ENCODE measurements around the gene SP7.
"Not testable (repeated sequence)": the region's sequence is repeated elsewhere in the genome, so short reads cannot be mapped to it uniquely, and the experiment has no call there.

Gene SP7

DNA sequence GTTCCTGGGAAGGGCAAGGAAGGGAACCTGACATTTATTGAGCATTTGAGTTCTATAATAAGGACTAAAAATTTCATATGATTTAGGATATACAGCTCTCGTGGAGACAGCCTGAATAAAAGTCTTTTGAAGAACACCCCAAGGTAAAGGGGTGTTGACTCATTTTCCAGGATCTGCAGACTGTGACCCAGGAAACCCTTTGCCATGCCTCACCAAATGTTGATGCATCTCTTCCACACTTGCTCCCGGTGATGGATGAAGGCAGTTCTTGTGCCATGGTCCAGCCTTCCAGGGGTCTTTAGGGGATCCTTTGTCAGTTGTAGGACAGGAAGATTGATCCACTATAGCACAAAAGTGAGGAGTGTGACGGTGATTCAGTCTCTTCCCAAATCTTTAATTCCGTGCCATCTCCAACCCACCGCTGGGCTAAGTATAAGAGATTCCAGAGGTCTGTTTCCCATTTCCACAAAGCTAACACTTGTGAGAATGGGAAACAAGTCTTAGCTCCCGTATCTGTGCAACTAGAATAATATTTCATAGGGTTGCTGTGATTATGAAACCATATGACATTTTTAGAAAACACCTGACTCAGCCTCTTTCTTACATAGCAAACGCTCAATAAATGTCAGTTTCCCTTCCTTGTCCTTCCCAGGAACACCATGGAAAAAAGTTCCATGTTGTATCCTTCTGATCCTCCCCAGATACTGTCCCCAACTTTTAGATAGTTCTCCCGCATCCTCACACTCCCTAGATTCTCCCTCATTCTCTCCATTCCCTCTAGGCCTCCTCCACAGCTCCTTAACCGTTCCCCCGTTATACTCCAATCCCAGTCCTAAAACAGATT lies 15.6 kb downstream of the SP7 start:
- DNase-seq (ENCODE audit: low read depth): peak; percentile 30

DNA sequence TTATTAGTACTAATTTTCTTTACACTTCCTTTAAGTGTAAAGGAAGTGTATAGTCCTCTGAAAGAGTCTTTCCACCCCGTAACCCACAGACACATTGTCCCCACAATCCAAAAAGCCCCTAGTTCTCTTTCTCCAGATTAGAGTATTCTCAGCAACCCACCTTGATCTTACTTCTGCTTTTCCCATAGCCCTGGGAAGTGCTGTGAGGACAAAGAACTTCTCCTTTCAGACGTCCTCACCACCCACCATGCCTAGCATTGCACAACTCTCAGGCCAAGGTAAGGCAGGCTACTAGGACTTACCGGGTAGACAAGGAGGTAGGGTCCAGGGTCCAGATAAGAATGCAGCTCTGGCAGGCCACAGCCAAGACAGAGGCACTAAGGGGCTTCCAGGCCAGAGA lies 22.2 kb downstream of the SP7 start:
- DNase-seq (ENCODE audit: low read depth): no peak

DNA sequence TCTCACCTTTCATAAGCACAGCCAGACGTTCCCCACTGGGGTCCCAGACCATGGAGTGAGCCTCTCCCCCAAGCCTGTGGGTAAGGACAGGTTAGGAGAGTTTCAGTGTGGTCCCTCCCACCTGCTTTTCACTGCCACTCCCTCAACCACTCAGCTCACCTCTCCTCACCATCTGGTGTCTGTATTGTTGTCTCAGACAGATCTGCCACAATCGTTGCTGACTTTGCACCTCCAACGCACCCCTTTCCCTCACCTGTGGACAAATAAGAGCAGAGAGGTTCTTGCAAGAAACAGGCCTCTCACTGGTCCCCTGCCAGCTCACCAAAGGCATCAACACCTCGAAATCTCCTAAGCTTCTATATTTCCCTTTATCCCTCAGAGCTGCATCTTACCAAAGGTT lies 27.9 kb downstream of the SP7 start:
- DNase-seq (ENCODE audit: low read depth): no peak

DNA sequence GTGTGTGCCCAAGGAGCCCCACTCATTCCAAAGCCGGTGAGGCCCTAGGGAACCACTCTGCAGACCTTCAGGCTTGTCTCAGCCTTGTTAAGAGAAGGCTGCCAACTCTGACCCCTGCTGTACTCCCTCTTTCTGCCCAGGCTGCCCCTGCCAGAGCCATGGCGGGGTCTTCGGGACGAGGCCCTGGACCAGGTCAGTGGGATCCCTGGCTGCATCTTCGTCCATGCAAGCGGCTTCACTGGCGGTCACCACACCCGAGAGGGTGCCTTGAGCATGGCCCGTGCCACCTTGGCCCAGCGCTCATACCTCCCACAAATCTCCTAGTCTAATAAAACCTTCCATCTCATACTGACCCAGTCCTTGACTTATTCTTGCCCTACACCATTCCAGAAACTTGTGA lies 29.3 kb downstream of the SP7 start:
- DNase-seq (ENCODE audit: low read depth): no peak

DNA sequence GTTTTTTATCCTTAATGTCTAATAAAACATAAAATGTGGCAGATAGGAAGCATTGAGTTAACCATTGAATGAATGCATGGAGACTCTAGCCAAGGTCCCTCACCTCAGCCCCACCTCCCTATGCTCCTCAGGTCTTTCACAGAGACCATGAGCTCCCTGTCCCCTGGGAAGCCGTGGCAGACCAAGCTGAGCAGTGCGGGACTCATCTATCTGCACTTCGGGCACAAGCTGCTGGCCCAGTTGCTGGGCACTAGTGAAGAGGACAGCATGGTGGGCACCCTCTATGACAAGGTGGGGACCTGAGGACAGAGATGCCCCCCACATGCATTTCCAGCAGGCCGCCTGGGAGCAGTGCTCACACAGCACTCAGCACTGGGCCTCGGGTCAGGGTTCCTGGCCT lies 33.3 kb downstream of the SP7 start:
- DNase-seq (ENCODE audit: low read depth): no peak

DNA sequence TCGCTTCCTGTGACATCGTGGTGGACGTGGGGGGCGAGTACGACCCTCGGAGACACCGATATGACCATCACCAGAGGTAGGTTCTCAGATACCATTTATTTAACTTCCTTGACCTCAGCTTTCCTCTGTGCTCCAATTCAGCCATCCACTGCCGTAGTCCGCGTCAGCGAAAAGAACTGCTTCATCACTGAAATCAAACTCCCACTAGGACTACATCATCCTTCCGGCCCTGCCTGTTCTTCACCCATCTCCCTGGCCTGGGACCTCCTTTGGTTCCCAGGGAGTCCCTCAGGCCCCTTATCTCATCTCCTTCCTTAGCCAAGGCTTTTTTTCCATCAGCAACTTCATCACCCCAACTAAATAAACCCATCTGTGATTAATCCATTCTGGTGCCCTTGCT lies 36.0 kb downstream of the SP7 start:
- DNase-seq (ENCODE audit: low read depth): peak; percentile 71

DNA sequence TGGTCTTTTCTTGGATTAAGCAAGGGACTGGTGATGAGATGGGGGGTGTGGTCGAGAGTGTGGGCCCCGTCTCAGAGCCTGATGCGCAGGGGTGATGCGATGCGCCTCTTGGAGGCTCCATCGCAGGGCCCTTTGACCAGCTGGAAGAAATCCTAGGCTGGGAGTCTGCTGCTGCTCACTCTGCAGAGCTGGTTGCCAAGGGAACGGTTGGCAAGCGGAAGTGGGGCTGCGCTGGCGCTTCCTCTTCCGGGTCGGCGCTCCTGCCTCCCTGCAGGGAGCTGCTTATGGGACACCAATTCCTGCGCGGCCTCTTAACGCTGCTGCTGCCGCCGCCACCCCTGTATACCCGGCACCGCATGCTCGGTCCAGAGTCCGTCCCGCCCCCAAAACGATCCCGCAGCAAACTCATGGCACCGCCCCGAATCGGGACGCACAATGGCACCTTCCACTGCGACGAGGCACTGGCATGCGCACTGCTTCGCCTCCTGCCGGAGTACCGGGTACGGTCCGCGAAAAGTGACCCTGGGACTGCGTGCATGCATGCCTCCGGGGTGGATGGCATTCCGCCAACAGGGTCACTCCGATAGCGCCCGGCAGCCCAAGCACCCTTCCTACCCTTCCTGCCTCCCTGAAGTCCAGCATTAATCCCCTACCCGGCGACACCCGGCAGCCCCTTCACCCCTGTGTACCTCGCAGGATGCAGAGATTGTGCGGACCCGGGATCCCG lies 36.5 kb downstream of the SP7 start, which contains the start of gene MYG1:
Gene MYG1 (plus strand): TSS at position 242 of the 727 bp plus-strand sequence. CDS start 43 bp downstream, at position 285.
- DNase-seq (ENCODE audit: low read depth): peak; percentile 93

DNA sequence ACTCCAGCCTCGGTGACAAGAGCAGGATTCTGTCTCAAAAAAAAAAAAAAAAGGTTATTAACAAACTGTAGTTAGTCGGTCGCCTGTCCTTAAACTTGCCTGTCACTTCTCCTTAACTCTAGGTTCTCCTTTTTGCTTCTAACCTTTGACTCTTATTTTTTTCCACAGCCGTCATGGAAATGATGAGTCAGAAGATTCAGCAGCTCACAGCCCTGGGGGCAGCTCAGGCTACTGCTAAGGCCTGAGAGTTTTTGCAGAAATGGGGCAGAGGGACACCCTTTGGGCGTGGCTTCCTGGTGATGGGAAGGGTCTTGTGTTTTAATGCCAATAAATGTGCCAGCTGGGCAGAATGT lies 37.1 kb downstream of the SP7 start:
- DNase-seq (ENCODE audit: low read depth): peak; percentile 89

DNA sequence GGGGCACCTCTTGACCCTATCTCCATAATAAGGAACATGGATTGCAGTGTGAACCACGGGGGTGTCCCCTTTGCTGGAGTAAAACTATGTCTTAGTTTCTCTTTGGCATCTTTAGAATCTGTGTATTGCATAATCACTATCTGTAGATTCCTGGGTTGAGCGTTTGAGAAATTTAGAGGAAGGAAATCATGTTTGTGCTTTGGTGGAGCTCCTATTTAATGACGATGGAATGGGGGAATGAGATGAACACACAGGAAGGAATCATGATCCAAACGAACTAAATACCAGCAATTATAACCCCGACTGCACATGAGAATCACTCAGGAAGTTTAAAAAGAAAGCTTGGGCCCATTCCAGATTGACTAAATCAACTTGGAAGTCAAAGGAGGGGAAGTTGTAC lies 38.0 kb downstream of the SP7 start:
- DNase-seq (ENCODE audit: low read depth): peak; percentile 95

DNA sequence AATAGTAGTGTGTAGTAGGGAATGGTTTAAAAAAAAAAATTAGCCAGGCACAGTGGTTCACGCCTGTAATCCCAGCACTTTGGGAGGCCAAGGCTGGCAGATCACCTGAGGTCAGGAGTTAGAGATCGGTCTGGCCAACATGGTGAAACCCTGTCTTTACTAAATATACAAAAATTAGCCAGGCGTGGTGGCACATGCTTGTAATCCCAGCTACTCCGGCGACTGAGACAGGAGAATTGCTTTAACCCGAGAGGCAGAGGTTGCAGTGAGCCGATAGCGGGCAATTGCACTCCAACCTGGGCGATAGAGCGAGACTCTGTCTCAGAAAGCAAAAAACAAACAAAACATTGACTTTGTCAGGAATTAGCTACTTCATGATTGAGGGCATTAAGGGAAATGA lies 39.0 kb downstream of the SP7 start:
- not testable (repeated sequence) for DNase-seq (ENCODE audit: low read depth)

DNA sequence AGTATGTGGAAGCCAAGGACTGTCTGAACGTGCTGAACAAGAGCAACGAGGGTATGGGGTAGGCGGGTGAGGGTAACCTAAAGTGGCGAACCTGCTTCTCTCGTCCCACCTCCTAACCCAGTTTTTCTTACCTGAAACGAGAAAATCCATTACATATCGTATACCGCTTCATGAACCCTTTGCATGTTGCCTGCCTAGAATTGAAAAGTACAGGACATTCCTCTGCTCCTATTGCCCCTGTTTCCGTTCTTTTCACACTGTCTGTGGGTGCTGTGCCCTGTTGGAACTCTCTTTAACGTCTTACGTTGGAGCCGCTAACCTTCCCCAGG lies 40.3 kb downstream of the SP7 start:
- no peak for DNase-seq (ENCODE audit: low read depth)

DNA sequence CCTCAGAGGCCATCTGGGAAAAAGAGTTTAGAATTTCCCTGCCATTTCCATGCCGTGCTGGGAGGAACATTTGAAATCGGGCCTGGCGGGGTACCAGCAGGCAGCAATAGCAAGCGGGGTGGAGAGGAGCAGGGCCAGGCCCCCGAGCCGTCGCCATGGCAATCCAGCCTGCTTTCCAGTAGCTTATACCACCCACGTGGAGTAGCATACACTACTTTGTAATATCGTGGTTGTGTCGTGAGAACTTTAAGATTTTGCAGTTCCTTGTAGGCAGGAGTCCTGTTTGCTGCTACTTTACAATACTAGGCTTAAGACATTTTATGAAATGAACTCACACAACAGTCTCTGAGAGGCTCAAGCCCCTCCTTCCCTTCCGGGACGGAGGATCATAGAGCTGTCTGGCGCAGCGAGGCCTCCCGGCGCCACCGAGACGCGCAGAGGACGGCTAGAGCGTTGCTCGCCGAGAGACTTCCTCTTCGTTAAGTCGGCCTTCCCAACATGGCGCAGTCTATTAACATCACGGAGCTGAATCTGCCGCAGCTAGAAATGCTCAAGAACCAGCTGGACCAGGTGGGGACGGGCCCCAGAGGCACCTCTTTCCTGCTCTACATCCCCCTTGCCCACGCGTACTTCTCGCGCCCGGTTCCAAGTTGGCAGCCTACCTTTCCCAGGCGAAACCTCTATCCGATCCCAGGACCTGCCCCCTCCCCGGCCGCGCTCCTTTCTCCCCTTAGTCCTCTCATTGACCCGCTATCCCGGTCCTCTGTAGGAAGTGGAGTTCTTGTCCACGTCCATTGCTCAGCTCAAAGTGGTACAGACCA lies 40.9 kb downstream of the SP7 start, which contains the start of gene PFDN5:
Gene PFDN5 (plus strand): TSS at position 473 of the 821 bp plus-strand sequence. CDS start 26 bp downstream, at position 499.
- peak; percentile 94 for DNase-seq (ENCODE audit: low read depth)

DNA sequence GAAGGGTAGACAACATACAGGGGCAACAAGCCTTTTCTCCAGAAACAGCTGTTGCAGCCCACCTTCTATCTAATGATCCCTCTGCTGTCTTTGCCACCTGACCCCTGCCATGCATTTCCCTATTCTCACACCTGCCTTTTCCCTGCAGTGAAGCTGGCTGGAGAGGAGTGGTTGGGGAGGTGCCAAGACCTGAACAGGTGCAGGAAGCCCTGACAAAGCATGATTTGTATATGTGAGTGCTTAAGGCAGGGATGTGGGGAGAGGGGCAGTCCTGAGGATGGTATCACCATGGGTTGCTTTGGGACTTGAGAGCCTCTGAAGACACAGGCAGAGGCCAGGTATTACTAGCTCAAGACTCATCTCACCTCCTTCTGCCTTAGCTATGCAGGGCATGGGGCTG lies 43.7 kb downstream of the SP7 start:
- DNase-seq (ENCODE audit: low read depth): no peak

DNA sequence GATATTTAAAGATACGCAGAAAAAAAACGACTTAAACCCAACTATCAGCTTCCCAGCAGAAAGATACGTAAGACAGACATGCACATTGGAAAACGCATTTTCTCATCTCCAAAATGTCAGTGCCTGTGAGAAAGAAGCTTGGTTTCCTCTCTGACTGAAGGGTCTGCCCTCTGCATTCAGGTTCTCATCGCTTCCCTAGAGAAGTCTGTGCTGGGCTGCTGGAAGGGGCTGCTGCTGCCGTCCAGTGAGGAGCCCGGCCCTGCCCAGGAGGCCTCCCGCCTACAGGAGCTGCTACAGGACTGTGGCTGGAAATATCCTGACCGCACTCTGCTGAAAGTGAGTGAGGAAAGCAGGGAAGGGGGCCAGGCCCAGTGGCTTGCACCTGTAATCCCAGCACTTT lies 45.5 kb downstream of the SP7 start:
- no peak for DNase-seq (ENCODE audit: low read depth)

DNA sequence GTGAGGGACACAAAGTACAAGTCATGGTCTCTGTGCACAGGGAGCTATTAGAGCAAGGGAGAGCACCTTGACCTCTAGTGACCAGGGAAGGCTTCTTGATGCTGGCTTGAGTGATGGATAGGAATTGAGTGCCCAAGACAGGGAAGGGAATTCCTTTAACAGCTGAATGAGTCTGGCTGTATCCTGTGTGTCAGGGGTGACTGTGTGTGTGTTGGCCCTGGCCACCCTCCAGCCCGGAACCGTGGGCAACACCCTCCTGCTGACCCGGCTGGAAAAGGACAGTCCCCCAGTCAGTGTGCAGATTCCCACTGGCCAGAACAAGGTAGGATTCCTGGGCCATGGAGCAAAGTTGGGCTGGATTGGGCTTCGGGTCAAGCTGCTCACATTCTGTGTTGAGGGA lies 46.3 kb downstream of the SP7 start:
- DNase-seq (ENCODE audit: low read depth): no peak

DNA sequence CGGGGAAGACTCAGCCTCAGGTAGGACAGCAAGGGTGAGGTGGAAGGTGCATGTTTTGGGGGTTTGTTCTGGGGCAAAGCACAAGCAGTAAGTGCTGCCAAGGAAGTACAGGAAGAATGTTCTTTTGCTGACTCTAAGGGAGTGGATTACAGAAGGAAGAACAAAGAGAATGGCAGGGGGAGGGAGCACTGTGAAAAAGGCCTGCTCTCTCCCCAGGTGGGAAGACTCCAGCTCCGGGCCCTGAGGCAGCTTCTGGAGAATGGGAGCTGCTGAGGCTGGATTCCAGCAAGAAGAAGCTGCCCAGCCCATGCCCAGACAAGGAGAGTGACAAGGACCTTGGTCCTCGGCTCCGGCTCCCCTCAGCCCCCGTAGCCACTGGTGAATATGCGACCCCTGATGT lies 47.8 kb downstream of the SP7 start:
- DNase-seq (ENCODE audit: low read depth): no peak

DNA sequence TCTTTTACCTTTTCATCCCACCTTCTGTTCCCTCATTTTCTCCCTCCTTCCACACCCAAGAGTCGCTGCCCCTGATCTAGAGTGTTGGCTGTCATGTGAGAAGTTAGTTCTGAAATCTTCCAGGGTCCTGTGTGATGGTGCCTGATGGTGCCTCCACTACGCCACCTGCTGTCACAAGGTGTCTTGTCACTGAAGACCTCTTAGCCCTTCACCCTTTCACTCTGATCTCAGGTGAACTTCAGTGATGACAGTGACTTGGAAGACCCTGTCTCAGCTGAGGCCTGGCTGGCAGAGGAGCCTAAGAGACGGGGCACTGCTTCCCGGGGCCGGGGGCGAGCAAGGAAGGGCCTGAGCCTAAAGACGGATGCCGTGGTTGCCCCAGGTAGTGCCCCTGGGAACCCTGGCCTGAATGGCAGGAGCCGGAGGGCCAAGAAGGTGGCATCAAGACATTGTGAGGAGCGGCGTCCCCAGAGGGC lies 48.4 kb downstream of the SP7 start:
- peak; percentile 48 for DNase-seq (ENCODE audit: low read depth)

DNA sequence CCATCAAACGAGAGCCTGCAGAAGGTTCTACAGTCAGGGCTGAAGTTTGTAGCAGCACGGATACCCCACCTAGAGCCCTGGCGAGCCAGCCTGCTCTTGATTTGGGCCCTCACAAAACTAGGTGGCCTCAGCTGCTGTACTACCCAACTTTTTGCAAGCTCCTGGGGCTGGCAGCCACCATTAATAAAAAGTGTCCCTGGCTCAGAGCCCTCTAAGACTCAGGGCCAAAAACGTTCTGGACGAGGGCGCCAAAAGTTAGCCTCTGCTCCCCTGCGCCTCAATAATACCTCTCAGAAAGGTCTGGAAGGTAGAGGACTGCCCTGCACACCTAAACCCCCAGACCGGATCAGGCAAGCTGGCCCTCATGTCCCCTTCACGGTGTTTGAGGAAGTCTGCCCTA lies 49.7 kb downstream of the SP7 start:
- no peak for DNase-seq (ENCODE audit: low read depth)

DNA sequence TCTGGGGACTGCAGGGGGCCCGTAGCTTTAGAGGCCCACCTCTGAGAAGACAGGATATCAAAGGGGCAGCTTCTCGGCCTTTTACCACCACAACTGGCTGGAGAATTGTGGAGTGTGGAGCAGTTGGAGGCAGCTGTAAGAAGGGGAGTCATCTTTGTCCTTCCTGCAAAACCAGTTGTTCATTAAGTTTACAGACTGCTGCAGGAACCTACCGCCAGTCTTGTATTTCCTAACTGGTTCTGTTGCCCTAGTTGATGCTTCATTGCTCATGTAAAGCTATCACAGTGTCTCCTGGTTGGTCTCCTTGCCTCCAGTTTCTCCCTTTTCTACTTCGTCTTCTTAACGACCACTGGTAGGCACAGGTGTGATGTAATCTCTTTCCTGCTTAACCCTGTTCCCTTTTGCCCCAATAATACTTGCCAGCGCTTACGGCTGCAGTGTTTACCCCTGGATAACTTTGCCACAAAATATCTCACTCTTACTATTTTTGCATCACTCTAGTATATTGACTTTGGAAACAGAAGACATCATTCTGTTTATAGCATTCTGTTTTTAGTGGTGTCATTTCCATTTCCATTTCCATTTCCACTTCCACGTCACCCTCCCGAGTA lies 56.2 kb downstream of the SP7 start:
- no peak for DNase-seq (ENCODE audit: low read depth)

DNA sequence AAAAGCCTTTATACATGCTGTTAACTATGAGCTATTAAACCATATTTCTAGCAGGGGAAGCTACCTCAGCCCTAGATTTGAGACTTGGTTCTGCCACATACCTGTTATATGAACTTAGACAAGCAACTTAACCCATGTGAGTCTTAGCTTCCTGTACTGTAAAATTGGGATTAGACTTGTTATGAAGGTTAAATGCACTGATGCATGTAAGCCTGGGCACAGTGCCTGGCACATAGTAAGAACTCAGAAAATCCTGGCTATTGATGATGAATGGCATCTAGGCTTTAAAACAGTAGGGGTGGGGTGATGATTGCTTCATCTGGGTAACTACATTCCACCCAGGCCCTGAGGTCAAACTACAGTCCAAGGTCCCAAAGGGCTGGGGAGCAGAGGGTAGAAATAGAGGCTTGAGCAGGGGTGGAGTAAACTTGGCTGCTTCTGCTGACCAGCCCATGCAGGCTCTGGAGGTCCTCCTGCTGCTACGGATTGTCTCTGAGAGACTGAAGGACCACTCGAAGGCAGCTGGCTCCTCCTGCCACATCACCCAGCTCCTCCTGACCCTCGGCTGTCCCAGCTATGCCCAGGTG lies 56.8 kb downstream of the SP7 start:
- no peak for DNase-seq (ENCODE audit: low read depth)

DNA sequence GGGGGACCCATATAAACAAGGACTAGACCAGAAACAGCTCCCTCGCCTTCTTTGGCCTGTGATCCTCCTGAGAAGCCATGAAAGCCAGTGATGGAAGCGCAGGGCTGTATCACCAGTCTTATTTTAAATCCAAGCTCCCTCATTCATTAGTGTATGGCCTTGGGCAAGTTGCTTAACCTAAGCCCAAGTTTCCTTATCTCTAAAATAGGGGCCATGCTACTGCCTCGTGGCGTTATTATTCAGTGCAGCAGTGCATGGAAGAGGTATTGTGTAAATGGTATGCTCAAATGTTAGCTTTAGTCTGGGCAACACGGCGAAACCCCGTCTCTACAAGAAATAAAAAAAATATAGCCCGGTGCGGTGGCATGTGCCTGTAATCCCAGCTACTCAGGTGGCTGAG lies 58.2 kb downstream of the SP7 start:
- DNase-seq (ENCODE audit: low read depth): no peak

Data from fibroblast of gingiva (primary cell).